Effector memory CD8-positive, alpha-beta T cell (primary cell): ENCODE data around the gene WWOX.
A peak's percentile ranks its signal among the peaks of the same experiment; 100 is the strongest.

Experiments
- ATAC-seq: fragments of 150-1000 bp; cut with Tn5 transposase; replicated peaks from 2 replicates; pipeline ENCODE4 v1.10.0; 2021; ENCODE audit warnings: mild to moderate bottlenecking, moderate library complexity
- DNase-seq, 3 experiments: peaks; one replicate each; pipeline ENCODE4 v3.0.0; 2021
- H3K27ac Mint-ChIP-seq, 2 donors: one replicate each; pipeline ENCODE4 v1.8.0; 2022; ENCODE audit warnings: mild to moderate bottlenecking in 2 of 2, mixed read lengths in 2 of 2, moderate library complexity in 2 of 2
- H3K27me3 Mint-ChIP-seq, 2 donors: one replicate each; pipeline ENCODE4 v1.8.0; 2022; ENCODE audit warnings: mixed read lengths in 2 of 2
- H3K36me3 Mint-ChIP-seq: one replicate; pipeline ENCODE4 v1.8.0; 2022; ENCODE audit warnings: mild to moderate bottlenecking, moderate library complexity, mixed read lengths; ENCODE audit not compliant: insufficient read depth
- H3K4me1 Mint-ChIP-seq, 2 donors: one replicate each; pipeline ENCODE4 v1.8.0; 2022; ENCODE audit warnings: low read depth in 2 of 2, mixed read lengths in 2 of 2
- H3K4me3 Mint-ChIP-seq, 2 donors: one replicate each; pipeline ENCODE4 v1.8.0; 2022; ENCODE audit warnings: mild to moderate bottlenecking in 2 of 2, mixed read lengths in 2 of 2, moderate library complexity in 2 of 2
- H3K9me3 Mint-ChIP-seq, 2 donors: one replicate each; pipeline ENCODE4 v1.8.0; 2022; ENCODE audit warnings: mixed read lengths in 2 of 2

Gene WWOX

GRCh38 chr16:79150151-79150550 is 1050.7 kb downstream of the WWOX start:
- ATAC-seq (no peak), DNase-seq (no peak)
- Mint-ChIP-seq H3K27me3 (no peaks in the 10 kb centered on the region), H3K9me3 (no peaks in the 10 kb centered on the region), H3K4me3 (no peak overlapping the region), H3K27ac (no peak overlapping the region), H3K36me3 (peaks cover 4% of the 10 kb centered on the region), H3K4me1 (peaks cover 0 to 3% of the 10 kb centered on the region in 2 donors)

GRCh38 chr16:79150632-79151310 is 1051.3 kb downstream of the WWOX start:
- Mint-ChIP-seq H3K4me1 (peaks cover 0 to 3% of the 10 kb centered on the region in 2 donors), H3K4me3 (no peak overlapping the region), H3K9me3 (no peaks in the 10 kb centered on the region), H3K36me3 (peaks cover 4% of the 10 kb centered on the region), H3K27ac (no peak overlapping the region), H3K27me3 (no peaks in the 10 kb centered on the region)
- no peak for DNase-seq
- ATAC-seq: no peak

GRCh38 chr16:79154086-79154485 is 1054.6 kb downstream of the WWOX start:
- no peaks in the 10 kb centered on the region for H3K9me3 Mint-ChIP-seq
- H3K27ac Mint-ChIP-seq: no peak overlapping the region
- ATAC-seq (no peak), DNase-seq (no peak)
- H3K4me1 Mint-ChIP-seq: peaks cover 5 to 6% of the 10 kb centered on the region in 2 donors
- H3K36me3 Mint-ChIP-seq: peaks cover 4% of the 10 kb centered on the region
- H3K4me3 Mint-ChIP-seq: no peak overlapping the region
- no peaks in the 10 kb centered on the region for H3K27me3 Mint-ChIP-seq

- Mint-ChIP-seq H3K4me1 (peaks cover 5 to 6% of the 10 kb centered on the region in 2 donors), H3K4me3 (no peak overlapping the region), H3K27ac (no peak overlapping the region), H3K9me3 (no peaks in the 10 kb centered on the region), H3K36me3 (peaks cover 4% of the 10 kb centered on the region), H3K27me3 (no peaks in the 10 kb centered on the region)
- DNase-seq (no peak), ATAC-seq (no peak)
Measured at GRCh38 chr16:79155471-79155870, 1056.0 kb downstream of the WWOX start.

- Mint-ChIP-seq H3K9me3 (no peaks in the 10 kb centered on the region), H3K4me3 (no peak overlapping the region), H3K4me1 (peaks cover 5 to 6% of the 10 kb centered on the region in 2 donors), H3K27me3 (no peaks in the 10 kb centered on the region), H3K27ac (no peak overlapping the region), H3K36me3 (peaks cover 4% of the 10 kb centered on the region)
- ATAC-seq (no peak), DNase-seq (no peak)
Measured at GRCh38 chr16:79155904-79156303, 1056.5 kb downstream of the WWOX start.

GRCh38 chr16:79156761-79157160 is 1057.3 kb downstream of the WWOX start:
- DNase-seq (no peak), ATAC-seq (no peak)
- H3K27ac Mint-ChIP-seq: peak overlapping the region in 1 of 2 donors; percentile 19
- no peaks in the 10 kb centered on the region for H3K27me3 Mint-ChIP-seq
- no peaks in the 10 kb centered on the region for H3K9me3 Mint-ChIP-seq
- peaks cover 5 to 6% of the 10 kb centered on the region in 2 donors for H3K4me1 Mint-ChIP-seq
- no peak overlapping the region for H3K4me3 Mint-ChIP-seq
- peaks cover 4% of the 10 kb centered on the region for H3K36me3 Mint-ChIP-seq

GRCh38 chr16:79158337-79158736 is 1058.9 kb downstream of the WWOX start:
- H3K9me3 Mint-ChIP-seq: no peaks in the 10 kb centered on the region
- peaks cover 4% of the 10 kb centered on the region for H3K36me3 Mint-ChIP-seq
- peaks cover 5% of the 10 kb centered on the region in 2 donors for H3K4me1 Mint-ChIP-seq
- no peaks in the 10 kb centered on the region for H3K27me3 Mint-ChIP-seq
- H3K27ac Mint-ChIP-seq: no peak overlapping the region
- DNase-seq: no peak
- ATAC-seq: no peak
- no peak overlapping the region for H3K4me3 Mint-ChIP-seq

GRCh38 chr16:79159261-79160049 is 1060.0 kb downstream of the WWOX start:
- no peak for ATAC-seq
- no peak overlapping the region for H3K4me3 Mint-ChIP-seq
- H3K27me3 Mint-ChIP-seq: no peaks in the 10 kb centered on the region
- peaks cover 4% of the 10 kb centered on the region for H3K36me3 Mint-ChIP-seq
- DNase-seq: no peak
- H3K27ac Mint-ChIP-seq: no peak overlapping the region
- no peaks in the 10 kb centered on the region for H3K9me3 Mint-ChIP-seq
- H3K4me1 Mint-ChIP-seq: peaks cover 9 to 10% of the 10 kb centered on the region in 2 donors

GRCh38 chr16:79162977-79163376 is 1063.5 kb downstream of the WWOX start:
- peaks cover 3 to 5% of the 10 kb centered on the region in 2 donors for H3K9me3 Mint-ChIP-seq
- H3K27ac Mint-ChIP-seq: no peak overlapping the region
- no peaks in the 10 kb centered on the region for H3K36me3 Mint-ChIP-seq
- no peaks in the 10 kb centered on the region for H3K27me3 Mint-ChIP-seq
- no peak for DNase-seq
- no peak for ATAC-seq
- H3K4me1 Mint-ChIP-seq: peaks cover 6% of the 10 kb centered on the region in 2 donors
- H3K4me3 Mint-ChIP-seq: peak overlapping the region in 1 of 2 donors; percentile 74

- ATAC-seq (no peak), DNase-seq (no peak)
- Mint-ChIP-seq H3K36me3 (no peaks in the 10 kb centered on the region), H3K9me3 (peaks cover 4 to 7% of the 10 kb centered on the region in 2 donors), H3K4me1 (peaks cover 6% of the 10 kb centered on the region in 2 donors), H3K4me3 (peak overlapping the region; percentile 51 to 74), H3K27ac (peak overlapping the region; percentile 9 to 47), H3K27me3 (no peaks in the 10 kb centered on the region)
Measured at GRCh38 chr16:79163691-79164387, 1064.4 kb downstream of the WWOX start.

- Mint-ChIP-seq H3K27me3 (no peaks in the 10 kb centered on the region), H3K27ac (peak overlapping the region in 1 of 2 donors; percentile 47), H3K9me3 (peaks cover 4 to 7% of the 10 kb centered on the region in 2 donors), H3K4me1 (peaks cover 6% of the 10 kb centered on the region in 2 donors), H3K36me3 (no peaks in the 10 kb centered on the region), H3K4me3 (no peak overlapping the region)
- ATAC-seq (no peak), DNase-seq (no peak)
Measured at GRCh38 chr16:79164388-79164995, 1065.0 kb downstream of the WWOX start.

- H3K36me3 Mint-ChIP-seq: no peaks in the 10 kb centered on the region
- H3K4me1 Mint-ChIP-seq: peaks cover 6% of the 10 kb centered on the region in 2 donors
- peaks cover 4 to 7% of the 10 kb centered on the region in 2 donors for H3K9me3 Mint-ChIP-seq
- DNase-seq: no peak
- no peak overlapping the region for H3K4me3 Mint-ChIP-seq
- ATAC-seq: no peak
- H3K27me3 Mint-ChIP-seq: no peaks in the 10 kb centered on the region
- H3K27ac Mint-ChIP-seq: no peak overlapping the region
Measured at GRCh38 chr16:79165079-79165478, 1065.6 kb downstream of the WWOX start.

- ATAC-seq (no peak), DNase-seq (no peak)
- no peaks in the 10 kb centered on the region for H3K36me3 Mint-ChIP-seq
- H3K27ac Mint-ChIP-seq: no peak overlapping the region
- no peak overlapping the region for H3K4me3 Mint-ChIP-seq
- H3K27me3 Mint-ChIP-seq: no peaks in the 10 kb centered on the region
- H3K4me1 Mint-ChIP-seq: peaks cover 6% of the 10 kb centered on the region in 2 donors
- peaks cover 4 to 7% of the 10 kb centered on the region in 2 donors for H3K9me3 Mint-ChIP-seq
Measured at GRCh38 chr16:79165506-79165905, 1066.1 kb downstream of the WWOX start.
